ENCODE data around the gene OXSR1.

OXSR1 gene

DNA sequence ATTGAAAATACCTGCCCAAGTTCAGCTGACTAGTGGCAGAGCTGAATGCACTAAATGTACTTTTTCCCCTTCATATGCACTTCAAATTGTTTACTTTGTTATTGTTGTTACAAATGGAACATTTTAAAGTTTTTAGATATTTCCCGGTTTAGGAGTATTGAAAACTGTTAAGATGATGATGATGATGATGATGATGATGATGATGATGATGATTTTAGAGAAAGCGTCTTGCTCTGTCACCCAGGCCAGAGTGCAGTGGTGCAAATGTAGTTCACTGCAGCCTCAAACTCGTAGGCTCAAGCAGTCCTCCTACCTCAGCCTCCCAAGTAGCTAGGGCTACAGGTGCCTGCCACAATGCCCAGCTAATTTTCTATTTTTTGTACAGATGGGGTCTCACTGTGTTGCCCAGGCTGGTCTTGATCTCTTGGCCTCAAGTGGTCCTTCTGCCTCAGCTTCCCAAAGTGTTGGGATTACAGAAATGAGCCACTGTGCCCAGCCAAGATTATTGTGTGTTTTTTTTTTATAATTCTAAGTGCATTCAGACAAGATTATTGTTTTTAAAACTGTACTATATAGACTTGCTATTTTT is 54.4 kb downstream of the OXSR1 start:
- Histone ChIP-seq H3F3A (ENCODE audit: low read depth) (no peaks in the 10 kb centered on the region), H3K79me2 (ENCODE audit: insufficient read depth, low read length) (peaks cover 41% of the 10 kb centered on the region; the same call in 1 of the 2 replicates), H3K9ac (ENCODE audit: low read depth, low read length, poor library complexity, severe bottlenecking) (no peak overlapping the region), H3K27me3 (ENCODE audit: insufficient read depth, low read length, poor library complexity, severe bottlenecking) (no peaks in the 10 kb centered on the region), H3K4me2 (ENCODE audit: low read depth, low read length, poor library complexity, severe bottlenecking) (no peak overlapping the region), H3K36me3 (ENCODE audit: insufficient read depth, low read length) (peaks cover 62% of the 10 kb centered on the region; the same call in 1 of the 2 replicates), H3K9me2 (replicated peaks; ENCODE audit: low read depth, low read length) (no peaks in the 10 kb centered on the region), H2AFZ (ENCODE audit: low read length) (no peak overlapping the region), H3K4me3 (ENCODE audit: low read length, poor library complexity, severe bottlenecking) (no peak overlapping the region), H3K4me1 (ENCODE audit: insufficient read depth, low read length, poor library complexity, severe bottlenecking) (no peaks in the 10 kb centered on the region), H4K20me1 (ENCODE audit: insufficient read depth, low read length, poor library complexity, severe bottlenecking) (no peaks in the 10 kb centered on the region), H3K9me3 (ENCODE audit: insufficient read depth, low read depth, low read length) (no peaks in the 10 kb centered on the region)
- TF ChIP-seq CTCF (conservative IDR thresholded peaks at IDR 0.05; ENCODE audit: low read length) (no peak), EZH2phosphoT487 (IDR thresholded peaks at IDR 0.05; ENCODE audit: borderline replicate concordance) (no peak)

GRCh38 chr3:38221005-38221404 is 55.7 kb downstream of the OXSR1 start:
- Histone ChIP-seq H3K36me3 (ENCODE audit: insufficient read depth, low read length) (peaks cover 74% of the 10 kb centered on the region), H3K79me2 (ENCODE audit: insufficient read depth, low read length) (peaks cover 33% of the 10 kb centered on the region; the same call in 1 of the 2 replicates)
- TF ChIP-seq EZH2phosphoT487 (IDR thresholded peaks at IDR 0.05; ENCODE audit: borderline replicate concordance) (no peak), CTCF (conservative IDR thresholded peaks at IDR 0.05; ENCODE audit: low read length) (no peak)

GRCh38 chr3:38222032-38222634 is 56.8 kb downstream of the OXSR1 start:
- Histone ChIP-seq H3K4me1 (ENCODE audit: insufficient read depth, low read length, poor library complexity, severe bottlenecking) (no peaks in the 10 kb centered on the region), H3F3A (ENCODE audit: low read depth) (no peaks in the 10 kb centered on the region), H3K9me3 (ENCODE audit: insufficient read depth, low read depth, low read length) (no peaks in the 10 kb centered on the region), H3K79me2 (ENCODE audit: insufficient read depth, low read length) (peaks cover 29% of the 10 kb centered on the region; the same call in 1 of the 2 replicates), H4K20me1 (ENCODE audit: insufficient read depth, low read length, poor library complexity, severe bottlenecking) (no peaks in the 10 kb centered on the region), H2AFZ (ENCODE audit: low read length) (no peak overlapping the region), H3K36me3 (ENCODE audit: insufficient read depth, low read length) (peaks cover 74% of the 10 kb centered on the region), H3K4me2 (ENCODE audit: low read depth, low read length, poor library complexity, severe bottlenecking) (no peak overlapping the region), H3K4me3 (ENCODE audit: low read length, poor library complexity, severe bottlenecking) (no peak overlapping the region), H3K9me2 (replicated peaks; ENCODE audit: low read depth, low read length) (no peaks in the 10 kb centered on the region), H3K9ac (ENCODE audit: low read depth, low read length, poor library complexity, severe bottlenecking) (no peak overlapping the region), H3K27me3 (ENCODE audit: insufficient read depth, low read length, poor library complexity, severe bottlenecking) (peaks cover 2% of the 10 kb centered on the region)
- TF ChIP-seq EZH2phosphoT487 (IDR thresholded peaks at IDR 0.05; ENCODE audit: borderline replicate concordance) (no peak), CTCF (conservative IDR thresholded peaks at IDR 0.05; ENCODE audit: low read length) (no peak)

More at GRCh38 chr3:38221005-38221404, 55.7 kb downstream of the OXSR1 start:
- no peaks in the 10 kb centered on the region for H3K27me3 ChIP-seq (ENCODE audit: insufficient read depth, low read length, poor library complexity, severe bottlenecking)
- H3K4me2 ChIP-seq (ENCODE audit: low read depth, low read length, poor library complexity, severe bottlenecking): no peak overlapping the region
- no peaks in the 10 kb centered on the region for H3K4me1 ChIP-seq (ENCODE audit: insufficient read depth, low read length, poor library complexity, severe bottlenecking)
- no peaks in the 10 kb centered on the region for H3F3A ChIP-seq (ENCODE audit: low read depth)
- no peaks in the 10 kb centered on the region for H3K9me3 ChIP-seq (ENCODE audit: insufficient read depth, low read depth, low read length)
- no peak overlapping the region for H2AFZ ChIP-seq (ENCODE audit: low read length)
- H4K20me1 ChIP-seq (ENCODE audit: insufficient read depth, low read length, poor library complexity, severe bottlenecking): no peaks in the 10 kb centered on the region
- no peak overlapping the region for H3K4me3 ChIP-seq (ENCODE audit: low read length, poor library complexity, severe bottlenecking)
- H3K9me2 ChIP-seq (replicated peaks; ENCODE audit: low read depth, low read length): no peaks in the 10 kb centered on the region
- no peak overlapping the region for H3K9ac ChIP-seq (ENCODE audit: low read depth, low read length, poor library complexity, severe bottlenecking)

Data from Loucy (cell line).